GM19099 (cell line): Measurements from ENCODE around the gene OTOR.

ENCODE experiments used
- POLR2A ChIP-seq: IDR thresholded peaks from 3 replicates; pipeline ENCODE4 v1.6.1; 2011; ENCODE audit warnings: low read depth; ENCODE audit not compliant: insufficient read length; ENCODE audit errors: extremely low read depth

The OTOR gene

GRCh38 chr20:16778159-16778558, 30.0 kb downstream of the OTOR start:
- TF ChIP-seq POLR2A = no peak

- no peak for TF ChIP-seq POLR2A
Observed at GRCh38 chr20:16781496-16781895, 33.3 kb downstream of the OTOR start.

GRCh38 chr20:16785226-16785625, 37.1 kb downstream of the OTOR start:
- no peak for TF ChIP-seq POLR2A
